ENCODE measurements around the gene PRKRIP1.

The PRKRIP1 gene

DNA sequence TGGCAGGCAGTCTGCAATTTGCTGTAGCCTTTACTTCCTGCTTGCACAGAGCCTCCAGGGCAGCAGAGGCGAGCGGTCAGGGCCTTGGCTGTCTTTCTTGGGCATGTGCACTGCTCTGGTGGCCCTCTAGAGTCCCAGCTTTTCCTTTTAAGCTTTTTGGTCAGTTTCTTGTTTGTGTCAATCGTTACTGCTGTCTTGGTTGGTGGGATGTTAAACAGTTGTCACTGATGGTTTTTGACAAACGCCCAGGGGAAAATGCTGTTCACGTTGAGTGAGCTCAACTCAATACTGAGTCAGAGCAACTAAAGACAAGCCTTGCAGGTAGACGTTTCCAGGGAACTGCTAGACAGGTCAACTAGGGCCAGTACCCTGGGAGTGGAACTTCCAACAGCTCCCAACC, 14.0 kb downstream of the PRKRIP1 start:
- Histone ChIP-seq H3K9me3 (ENCODE audit: control insufficient read depth, insufficient read depth, low read depth, low read length) (no peaks in the 10 kb centered on the region), H3K27ac (ENCODE audit: extremely low read depth, low read depth, low read length) (no peak overlapping the region), H3K36me3 (ENCODE audit: control insufficient read depth in 2 of 2, insufficient read depth in 1 of 2, low read length in 2 of 2) (peaks cover 54 to 94% of the 10 kb centered on the region in 2 experiments), H3K4me1 (ENCODE audit: control insufficient read depth, insufficient read depth, low read length) (no peaks in the 10 kb centered on the region), H3K4me3 (ENCODE audit: low read depth, low read length) (no peak overlapping the region)
- POLR2A ChIA-PET: interaction anchor here (0.6 kb wide), 1 partner anchor 780 kb away, joined by 5 read pairs; no protein-coding TSS in a partner anchor
- 0 out of 2 replicates have a peak, but pooled peaks have one; percentile 18 for TF ChIP-seq ZNF600 (tag by site-specific recombination; IDR thresholded peaks at IDR 0.05)
- TF ChIP-seq ZNF112 (tag by site-specific recombination; IDR thresholded peaks at IDR 0.05): no peak
- no peak for TF ChIP-seq ZNF335 (tag by site-specific recombination; conservative IDR thresholded peaks at IDR 0.05)
- no peak for TF ChIP-seq ZNF677 (tag by site-specific recombination; IDR thresholded peaks at IDR 0.05)
- CTCF ChIA-PET: interaction anchor here (0.7 kb wide), 1 partner anchor 22 kb away, joined by 3 read pairs; no protein-coding TSS in a partner anchor

DNA sequence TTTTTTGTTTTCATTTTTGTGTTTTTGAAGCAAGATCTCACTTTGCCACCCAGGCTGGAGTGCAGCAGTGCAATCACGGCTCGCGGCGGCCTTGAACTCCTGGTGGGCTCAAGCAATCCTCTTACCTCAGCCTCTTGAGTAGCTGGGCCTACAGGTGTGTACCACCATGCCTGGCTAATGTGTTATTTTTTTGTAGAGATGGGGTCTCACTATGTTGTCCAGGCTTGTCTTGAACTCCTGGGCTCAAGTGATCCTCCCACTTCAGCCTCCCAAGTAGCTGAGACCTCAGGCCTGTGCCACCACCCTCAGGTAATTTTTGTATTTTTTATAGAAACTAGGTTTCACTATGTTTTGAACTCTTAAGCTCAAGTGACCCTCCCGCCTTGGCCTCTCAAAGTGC, 14.8 kb downstream of the PRKRIP1 start:
- peaks cover 51 to 94% of the 10 kb centered on the region in 2 experiments for H3K36me3 ChIP-seq (ENCODE audit: control insufficient read depth in 2 of 2, insufficient read depth in 1 of 2, low read length in 2 of 2)
- POLR2A ChIA-PET: no interaction called here
- no peak overlapping the region for H3K27ac ChIP-seq (ENCODE audit: extremely low read depth, low read depth, low read length)
- CTCF ChIA-PET: interaction anchor here (0.7 to 1.1 kb wide), 2 partner anchors 14 to 1095 kb away, joined by 3 read pairs; no protein-coding TSS in a partner anchor
- no peaks in the 10 kb centered on the region for H3K4me1 ChIP-seq (ENCODE audit: control insufficient read depth, insufficient read depth, low read length)
- no peaks in the 10 kb centered on the region for H3K9me3 ChIP-seq (ENCODE audit: control insufficient read depth, insufficient read depth, low read depth, low read length)
- H3K4me3 ChIP-seq (ENCODE audit: low read depth, low read length): no peak overlapping the region
- peak; percentile 57 for TF ChIP-seq ZNF121 (tag by site-specific recombination; IDR thresholded peaks at IDR 0.05)
- TF ChIP-seq, protein P1, sequence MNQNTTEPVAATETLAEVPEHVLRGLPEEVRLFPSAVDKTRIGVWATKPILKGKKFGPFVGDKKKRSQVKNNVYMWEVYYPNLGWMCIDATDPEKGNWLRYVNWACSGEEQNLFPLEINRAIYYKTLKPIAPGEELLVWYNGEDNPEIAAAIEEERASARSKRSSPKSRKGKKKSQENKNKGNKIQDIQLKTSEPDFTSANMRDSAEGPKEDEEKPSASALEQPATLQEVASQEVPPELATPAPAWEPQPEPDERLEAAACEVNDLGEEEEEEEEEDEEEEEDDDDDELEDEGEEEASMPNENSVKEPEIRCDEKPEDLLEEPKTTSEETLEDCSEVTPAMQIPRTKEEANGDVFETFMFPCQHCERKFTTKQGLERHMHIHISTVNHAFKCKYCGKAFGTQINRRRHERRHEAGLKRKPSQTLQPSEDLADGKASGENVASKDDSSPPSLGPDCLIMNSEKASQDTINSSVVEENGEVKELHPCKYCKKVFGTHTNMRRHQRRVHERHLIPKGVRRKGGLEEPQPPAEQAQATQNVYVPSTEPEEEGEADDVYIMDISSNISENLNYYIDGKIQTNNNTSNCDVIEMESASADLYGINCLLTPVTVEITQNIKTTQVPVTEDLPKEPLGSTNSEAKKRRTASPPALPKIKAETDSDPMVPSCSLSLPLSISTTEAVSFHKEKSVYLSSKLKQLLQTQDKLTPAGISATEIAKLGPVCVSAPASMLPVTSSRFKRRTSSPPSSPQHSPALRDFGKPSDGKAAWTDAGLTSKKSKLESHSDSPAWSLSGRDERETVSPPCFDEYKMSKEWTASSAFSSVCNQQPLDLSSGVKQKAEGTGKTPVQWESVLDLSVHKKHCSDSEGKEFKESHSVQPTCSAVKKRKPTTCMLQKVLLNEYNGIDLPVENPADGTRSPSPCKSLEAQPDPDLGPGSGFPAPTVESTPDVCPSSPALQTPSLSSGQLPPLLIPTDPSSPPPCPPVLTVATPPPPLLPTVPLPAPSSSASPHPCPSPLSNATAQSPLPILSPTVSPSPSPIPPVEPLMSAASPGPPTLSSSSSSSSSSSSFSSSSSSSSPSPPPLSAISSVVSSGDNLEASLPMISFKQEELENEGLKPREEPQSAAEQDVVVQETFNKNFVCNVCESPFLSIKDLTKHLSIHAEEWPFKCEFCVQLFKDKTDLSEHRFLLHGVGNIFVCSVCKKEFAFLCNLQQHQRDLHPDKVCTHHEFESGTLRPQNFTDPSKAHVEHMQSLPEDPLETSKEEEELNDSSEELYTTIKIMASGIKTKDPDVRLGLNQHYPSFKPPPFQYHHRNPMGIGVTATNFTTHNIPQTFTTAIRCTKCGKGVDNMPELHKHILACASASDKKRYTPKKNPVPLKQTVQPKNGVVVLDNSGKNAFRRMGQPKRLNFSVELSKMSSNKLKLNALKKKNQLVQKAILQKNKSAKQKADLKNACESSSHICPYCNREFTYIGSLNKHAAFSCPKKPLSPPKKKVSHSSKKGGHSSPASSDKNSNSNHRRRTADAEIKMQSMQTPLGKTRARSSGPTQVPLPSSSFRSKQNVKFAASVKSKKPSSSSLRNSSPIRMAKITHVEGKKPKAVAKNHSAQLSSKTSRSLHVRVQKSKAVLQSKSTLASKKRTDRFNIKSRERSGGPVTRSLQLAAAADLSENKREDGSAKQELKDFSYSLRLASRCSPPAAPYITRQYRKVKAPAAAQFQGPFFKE (tag by site-specific recombination; IDR thresholded peaks at IDR 0.05; ENCODE audit: borderline replicate concordance): no peak

DNA sequence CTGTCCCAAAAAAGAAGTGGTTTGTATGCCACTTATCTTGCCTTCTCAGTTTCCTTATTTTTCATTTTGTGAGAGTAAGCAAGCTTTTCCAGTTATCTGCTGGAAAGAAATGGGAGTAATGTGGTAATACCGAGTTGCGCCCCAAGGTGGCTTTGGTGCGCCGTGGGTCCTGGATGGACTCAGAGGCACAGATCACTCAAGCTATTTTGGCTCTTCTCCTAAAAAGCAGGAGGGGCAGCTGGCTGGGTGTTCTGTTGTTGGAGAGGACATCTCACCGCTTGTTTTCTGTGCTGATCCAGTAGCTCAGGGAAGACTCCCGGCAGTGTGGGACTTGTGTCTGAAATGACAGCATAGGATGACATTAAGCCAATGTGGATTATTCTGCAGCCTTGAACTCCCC, 16.4 kb downstream of the PRKRIP1 start:
- H3K4me3 ChIP-seq (ENCODE audit: low read depth, low read length): no peak overlapping the region
- H3K36me3 ChIP-seq (ENCODE audit: control insufficient read depth in 2 of 2, insufficient read depth in 1 of 2, low read length in 2 of 2): peaks cover 49 to 92% of the 10 kb centered on the region in 2 experiments
- ChIA-PET CTCF (interaction anchor here (0.6 to 1.1 kb wide), 6 partner anchors 19 to 66 kb away, joined by 3 to 5 read pairs (median 3); partner anchors contain the start of gene ALKBH4), POLR2A (no interaction called here)
- H3K9me3 ChIP-seq (ENCODE audit: control insufficient read depth, insufficient read depth, low read depth, low read length): no peaks in the 10 kb centered on the region
- no peaks in the 10 kb centered on the region for H3K4me1 ChIP-seq (ENCODE audit: control insufficient read depth, insufficient read depth, low read length)
- TF ChIP-seq ZNF654 (tag by site-specific recombination; IDR thresholded peaks at IDR 0.05; ENCODE audit: low read depth): peak; percentile 14; the same call in 1 of the 2 replicates
- no peak for TF ChIP-seq ZNF10 (tag by site-specific recombination; IDR thresholded peaks at IDR 0.05)
- 0 out of 2 replicates have a peak, but pooled peaks have one; percentile 13 for TF ChIP-seq IKZF3 (tag by site-specific recombination; IDR thresholded peaks at IDR 0.05)
- H3K27ac ChIP-seq (ENCODE audit: extremely low read depth, low read depth, low read length): no peak overlapping the region

DNA sequence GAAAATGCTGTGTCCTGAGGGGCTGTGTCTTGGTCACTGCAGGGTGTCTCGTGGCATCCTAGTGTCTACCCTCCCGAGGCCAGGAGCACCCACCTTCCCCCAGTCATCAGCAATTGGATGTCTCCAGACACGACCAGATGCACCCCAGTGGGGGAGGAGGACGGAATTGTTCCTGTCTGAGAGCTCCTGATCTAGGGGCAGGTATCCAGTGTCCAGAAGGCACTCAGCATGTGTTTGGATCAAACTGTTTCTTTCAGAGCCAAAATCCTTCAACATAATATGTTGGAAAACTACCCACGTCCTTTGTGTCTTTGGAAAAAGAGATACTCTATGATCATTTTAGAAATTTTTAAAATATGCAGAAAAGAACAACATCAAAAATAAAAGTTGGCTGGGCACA, 16.9 kb downstream of the PRKRIP1 start:
- Histone ChIP-seq H3K36me3 (ENCODE audit: control insufficient read depth in 2 of 2, insufficient read depth in 1 of 2, low read length in 2 of 2) (peaks cover 51 to 90% of the 10 kb centered on the region in 2 experiments), H3K27ac (ENCODE audit: extremely low read depth, low read depth, low read length) (no peak overlapping the region), H3K9me3 (ENCODE audit: control insufficient read depth, insufficient read depth, low read depth, low read length) (no peaks in the 10 kb centered on the region), H3K4me1 (ENCODE audit: control insufficient read depth, insufficient read depth, low read length) (no peaks in the 10 kb centered on the region), H3K4me3 (ENCODE audit: low read depth, low read length) (no peak overlapping the region)
- CTCF ChIA-PET: interaction anchor here (0.6 to 1.1 kb wide), 5 partner anchors 20 to 65 kb away, joined by 3 to 5 read pairs (median 3); partner anchors contain the start of gene ALKBH4
- POLR2A ChIA-PET: no interaction called here
- TF ChIP-seq, protein P2, sequence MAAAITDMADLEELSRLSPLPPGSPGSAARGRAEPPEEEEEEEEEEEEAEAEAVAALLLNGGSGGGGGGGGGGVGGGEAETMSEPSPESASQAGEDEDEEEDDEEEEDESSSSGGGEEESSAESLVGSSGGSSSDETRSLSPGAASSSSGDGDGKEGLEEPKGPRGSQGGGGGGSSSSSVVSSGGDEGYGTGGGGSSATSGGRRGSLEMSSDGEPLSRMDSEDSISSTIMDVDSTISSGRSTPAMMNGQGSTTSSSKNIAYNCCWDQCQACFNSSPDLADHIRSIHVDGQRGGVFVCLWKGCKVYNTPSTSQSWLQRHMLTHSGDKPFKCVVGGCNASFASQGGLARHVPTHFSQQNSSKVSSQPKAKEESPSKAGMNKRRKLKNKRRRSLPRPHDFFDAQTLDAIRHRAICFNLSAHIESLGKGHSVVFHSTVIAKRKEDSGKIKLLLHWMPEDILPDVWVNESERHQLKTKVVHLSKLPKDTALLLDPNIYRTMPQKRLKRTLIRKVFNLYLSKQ (tag by site-specific recombination; IDR thresholded peaks at IDR 0.05; ENCODE audit: borderline replicate concordance): no peak
- TF ChIP-seq, protein P3, sequence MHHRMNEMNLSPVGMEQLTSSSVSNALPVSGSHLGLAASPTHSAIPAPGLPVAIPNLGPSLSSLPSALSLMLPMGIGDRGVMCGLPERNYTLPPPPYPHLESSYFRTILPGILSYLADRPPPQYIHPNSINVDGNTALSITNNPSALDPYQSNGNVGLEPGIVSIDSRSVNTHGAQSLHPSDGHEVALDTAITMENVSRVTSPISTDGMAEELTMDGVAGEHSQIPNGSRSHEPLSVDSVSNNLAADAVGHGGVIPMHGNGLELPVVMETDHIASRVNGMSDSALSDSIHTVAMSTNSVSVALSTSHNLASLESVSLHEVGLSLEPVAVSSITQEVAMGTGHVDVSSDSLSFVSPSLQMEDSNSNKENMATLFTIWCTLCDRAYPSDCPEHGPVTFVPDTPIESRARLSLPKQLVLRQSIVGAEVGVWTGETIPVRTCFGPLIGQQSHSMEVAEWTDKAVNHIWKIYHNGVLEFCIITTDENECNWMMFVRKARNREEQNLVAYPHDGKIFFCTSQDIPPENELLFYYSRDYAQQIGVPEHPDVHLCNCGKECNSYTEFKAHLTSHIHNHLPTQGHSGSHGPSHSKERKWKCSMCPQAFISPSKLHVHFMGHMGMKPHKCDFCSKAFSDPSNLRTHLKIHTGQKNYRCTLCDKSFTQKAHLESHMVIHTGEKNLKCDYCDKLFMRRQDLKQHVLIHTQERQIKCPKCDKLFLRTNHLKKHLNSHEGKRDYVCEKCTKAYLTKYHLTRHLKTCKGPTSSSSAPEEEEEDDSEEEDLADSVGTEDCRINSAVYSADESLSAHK (tag by site-specific recombination; IDR thresholded peaks at IDR 0.05): no peak
- TF ChIP-seq RBAK (tag by site-specific recombination; IDR thresholded peaks at IDR 0.05): no peak
- TF ChIP-seq, protein P4, sequence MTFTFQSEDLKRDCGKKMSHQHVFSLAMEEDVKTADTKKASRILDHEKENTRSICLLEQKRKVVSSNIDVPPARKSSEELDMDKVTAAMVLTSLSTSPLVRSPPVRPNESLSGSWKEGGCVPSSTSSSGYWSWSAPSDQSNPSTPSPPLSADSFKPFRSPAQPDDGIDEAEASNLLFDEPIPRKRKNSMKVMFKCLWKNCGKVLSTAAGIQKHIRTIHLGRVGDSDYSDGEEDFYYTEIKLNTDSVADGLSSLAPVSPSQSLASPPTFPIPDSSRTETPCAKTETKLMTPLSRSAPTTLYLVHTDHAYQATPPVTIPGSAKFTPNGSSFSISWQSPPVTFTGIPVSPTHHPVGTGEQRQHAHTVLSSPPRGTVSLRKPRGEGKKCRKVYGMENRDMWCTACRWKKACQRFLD (tag by site-specific recombination; IDR thresholded peaks at IDR 0.05): no peak
- TF ChIP-seq ZNF354C (tag by site-specific recombination; IDR thresholded peaks at IDR 0.05; ENCODE audit: borderline replicate concordance, low read depth): no peak
- no peak for TF ChIP-seq TCF7L2 (IDR thresholded peaks at IDR 0.05; ENCODE audit: borderline replicate concordance, low read depth, low read length)
